ENCODE data around the gene NAV2.

GRCh38 chr11:19938866-19939265, 226.2 kb downstream of the NAV2 start:
- TF ChIP-seq CTCF (IDR thresholded peaks at IDR 0.05) (no peak), POLR2AphosphoS5 (IDR thresholded peaks at IDR 0.05; ENCODE audit: low read depth, low read length) (no peak), REST (IDR thresholded peaks at IDR 0.05; ENCODE audit: insufficient read depth in 1 of 2, low read depth in 2 of 2, low read length in 1 of 2) (no peak), SIN3A (IDR thresholded peaks at IDR 0.05; ENCODE audit: borderline replicate concordance, insufficient read depth, low read depth, low read length) (no peak)
